HEK293 (cell line): Measurements from ENCODE around the gene C17orf58.

Source experiments
- CTCF ChIA-PET: fragments of 350-600 bp; formaldehyde crosslinking; extraction: SDS; loops from one replicate; lab custom pipeline; 2021; ENCODE audit warnings: antibody characterized with exemption; lab: Yijun Ruan, JAX
- POLR2A ChIA-PET: fragments of 300-600 bp; formaldehyde crosslinking; extraction: SDS; loops from one replicate; lab custom pipeline; 2020; ENCODE audit warnings: antibody characterized with exemption, inconsistent platforms; lab: Yijun Ruan, JAX
- H3K27ac ChIP-seq: fragments of 200-500 bp; sonication (Bioruptor generic); 2 replicates; pipeline ENCODE4 v1.5.1; 2014; ENCODE audit warnings: low read depth, low read length, control low read depth, inconsistent platforms; ENCODE audit errors: extremely low read depth
- H3K36me3 ChIP-seq, 2 experiments: fragments of 200-500 bp in 1 of 2; sonication (Bioruptor generic) in 1 of 2; 1 replicate in 1 of 2; 2 replicates in 1 of 2; pipeline ENCODE4 v1.5.1; 2014 to 2017; ENCODE audit warnings: inconsistent platforms in 2 of 2, low read length in 2 of 2; ENCODE audit not compliant: control insufficient read depth in 2 of 2, insufficient read depth in 1 of 2
- H3K4me1 ChIP-seq: fragments of 200-500 bp; sonication (Bioruptor generic); 2 replicates; pipeline ENCODE4 v1.5.1; 2014; ENCODE audit warnings: mild to moderate bottlenecking, low read length, inconsistent platforms; ENCODE audit not compliant: control insufficient read depth, insufficient read depth
- H3K4me3 ChIP-seq: 2 replicates; pipeline ENCODE4 v1.5.1; 2011; ENCODE audit warnings: low read depth, mild to moderate bottlenecking, control low read depth, low read length, moderate library complexity
- H3K9me3 ChIP-seq: fragments of 200-500 bp; sonication (Bioruptor generic); 2 replicates; pipeline ENCODE4 v1.5.1; 2014; ENCODE audit warnings: low read depth, low read length, inconsistent platforms; ENCODE audit not compliant: control insufficient read depth, insufficient read depth
- EGR2 ChIP-seq: fragments of 450-650 bp; formaldehyde crosslinking; IDR thresholded peaks from 2 replicates; pipeline ENCODE4 v1.5.1; 2016; ENCODE audit warnings: low read depth, missing biosample characterization, missing genetic modification characterization
- FEZF1 ChIP-seq: fragments of 450-650 bp; formaldehyde crosslinking; IDR thresholded peaks from 2 replicates; pipeline ENCODE4 v1.5.1; 2016; ENCODE audit warnings: missing biosample characterization, missing genetic modification characterization
- HOXD13 ChIP-seq: sonication (generic); formaldehyde crosslinking; IDR thresholded peaks from 2 replicates; pipeline ENCODE4 v1.8.0; 2022; ENCODE audit warnings: missing genetic modification reagents, borderline replicate concordance
- IKZF3 ChIP-seq: fragments of 450-650 bp; IDR thresholded peaks from 2 replicates; pipeline ENCODE4 v1.5.0; 2018; ENCODE audit warnings: missing biosample characterization, mild to moderate bottlenecking, missing genetic modification characterization, moderate library complexity
- KLF1 ChIP-seq: fragments of 450-650 bp; formaldehyde crosslinking; IDR thresholded peaks from 2 replicates; pipeline ENCODE4 v1.5.1; 2016; ENCODE audit warnings: missing biosample characterization, missing genetic modification characterization
- KLF16 ChIP-seq: fragments of 450-650 bp; formaldehyde crosslinking; IDR thresholded peaks from 2 replicates; pipeline ENCODE4 v1.5.1; 2017; ENCODE audit warnings: missing biosample characterization, missing genetic modification characterization
- KLF7 ChIP-seq: fragments of 450-650 bp; formaldehyde crosslinking; IDR thresholded peaks from 2 replicates; pipeline ENCODE4 v1.5.1; 2016; ENCODE audit warnings: missing biosample characterization, missing genetic modification characterization, borderline replicate concordance
- KLF8 ChIP-seq: fragments of 450-650 bp; formaldehyde crosslinking; IDR thresholded peaks from 2 replicates; pipeline ENCODE4 v1.5.1; 2016; ENCODE audit warnings: missing biosample characterization, missing genetic modification characterization
- OVOL3 ChIP-seq: fragments of 450-650 bp; formaldehyde crosslinking; IDR thresholded peaks from 2 replicates; pipeline ENCODE4 v1.5.1; 2016; ENCODE audit warnings: missing biosample characterization, missing genetic modification characterization
- PRDM4 ChIP-seq: fragments of 450-650 bp; formaldehyde crosslinking; IDR thresholded peaks from 2 replicates; pipeline ENCODE4 v1.5.1; 2017; ENCODE audit warnings: missing biosample characterization, missing genetic modification characterization
- SP2 ChIP-seq: fragments of 450-650 bp; formaldehyde crosslinking; IDR thresholded peaks from 2 replicates; pipeline ENCODE4 v1.5.1; 2016; ENCODE audit warnings: missing biosample characterization, missing genetic modification characterization
- SP3 ChIP-seq: fragments of 450-650 bp; formaldehyde crosslinking; IDR thresholded peaks from 2 replicates; pipeline ENCODE4 v1.5.1; 2016; ENCODE audit warnings: missing biosample characterization, missing genetic modification characterization
- YY2 ChIP-seq: fragments of 450-650 bp; formaldehyde crosslinking; IDR thresholded peaks from 2 replicates; pipeline ENCODE4 v1.5.1; 2016; ENCODE audit warnings: missing biosample characterization, missing genetic modification characterization
- ZBTB17 ChIP-seq: fragments of 450-650 bp; formaldehyde crosslinking; IDR thresholded peaks from 2 replicates; pipeline ENCODE4 v1.5.1; 2016; ENCODE audit warnings: missing biosample characterization, missing genetic modification characterization
- ZBTB7A ChIP-seq: fragments of 450-650 bp; formaldehyde crosslinking; IDR thresholded peaks from 2 replicates; pipeline ENCODE4 v1.5.1; 2016; ENCODE audit warnings: low read depth, missing biosample characterization, missing genetic modification characterization
- ZNF114 ChIP-seq: fragments of 450-650 bp; formaldehyde crosslinking; IDR thresholded peaks from 2 replicates; pipeline ENCODE4 v1.5.0; 2017; ENCODE audit warnings: missing biosample characterization, missing genetic modification characterization
- ZNF146 ChIP-seq: fragments of 450-650 bp; formaldehyde crosslinking; IDR thresholded peaks from 2 replicates; pipeline ENCODE4 v1.5.1; 2016; ENCODE audit warnings: missing biosample characterization, missing genetic modification characterization
- ZNF211 ChIP-seq: fragments of 450-650 bp; formaldehyde crosslinking; IDR thresholded peaks from 2 replicates; pipeline ENCODE4 v1.5.1; 2016; ENCODE audit warnings: low read depth, missing biosample characterization, missing genetic modification characterization
- ZNF366 ChIP-seq: fragments of 450-650 bp; formaldehyde crosslinking; conservative IDR thresholded peaks from 2 replicates; pipeline ENCODE4 v1.5.1; 2016; ENCODE audit warnings: missing biosample characterization, missing genetic modification characterization
- ZNF391 ChIP-seq: fragments of 450-650 bp; formaldehyde crosslinking; IDR thresholded peaks from 2 replicates; pipeline ENCODE4 v1.5.1; 2016; ENCODE audit warnings: low read depth, missing biosample characterization, missing genetic modification characterization, borderline replicate concordance
- ZNF394 ChIP-seq: fragments of 450-650 bp; formaldehyde crosslinking; IDR thresholded peaks from 2 replicates; pipeline ENCODE4 v1.5.1; 2016; ENCODE audit warnings: missing biosample characterization, missing genetic modification characterization, mild to moderate bottlenecking, moderate library complexity, borderline replicate concordance
- ZNF426 ChIP-seq: fragments of 450-650 bp; formaldehyde crosslinking; IDR thresholded peaks from 2 replicates; pipeline ENCODE4 v1.5.1; 2017; ENCODE audit warnings: missing biosample characterization, missing genetic modification characterization, mild to moderate bottlenecking, inconsistent platforms, moderate library complexity
- ZNF549 ChIP-seq: fragments of 450-650 bp; IDR thresholded peaks from 2 replicates; pipeline ENCODE4 v1.5.1; 2018; ENCODE audit warnings: missing biosample characterization, missing genetic modification characterization, mild to moderate bottlenecking, inconsistent platforms, moderate library complexity
- ZNF558 ChIP-seq: fragments of 450-650 bp; formaldehyde crosslinking; IDR thresholded peaks from 2 replicates; pipeline ENCODE4 v1.5.1; 2016; ENCODE audit warnings: missing biosample characterization, missing genetic modification characterization
- ZNF639 ChIP-seq: fragments of 450-650 bp; formaldehyde crosslinking; IDR thresholded peaks from 2 replicates; pipeline ENCODE4 v1.5.1; 2016; ENCODE audit warnings: missing biosample characterization, missing genetic modification characterization
- ZNF645 ChIP-seq: fragments of 450-650 bp; formaldehyde crosslinking; IDR thresholded peaks from 2 replicates; pipeline ENCODE4; 2016; ENCODE audit warnings: missing biosample characterization, missing genetic modification characterization
- ZNF660 ChIP-seq: fragments of 450-650 bp; IDR thresholded peaks from 2 replicates; pipeline ENCODE4 v1.5.1; 2018; ENCODE audit warnings: missing biosample characterization, mild to moderate bottlenecking, missing genetic modification characterization
- ZNF677 ChIP-seq: fragments of 450-650 bp; IDR thresholded peaks from 2 replicates; pipeline ENCODE4 v1.5.0; 2018; ENCODE audit warnings: missing biosample characterization, mild to moderate bottlenecking, missing genetic modification characterization, moderate library complexity
- ZNF837 ChIP-seq: fragments of 450-650 bp; formaldehyde crosslinking; IDR thresholded peaks from 2 replicates; pipeline ENCODE4 v1.5.1; 2016; ENCODE audit warnings: missing biosample characterization, missing genetic modification characterization
- ZSCAN18 ChIP-seq: fragments of 450-650 bp; formaldehyde crosslinking; IDR thresholded peaks from 2 replicates; pipeline ENCODE4 v1.5.1; 2016; ENCODE audit warnings: missing biosample characterization, missing genetic modification characterization

C17orf58 gene

GRCh38 chr17:68019675-68020408 lies 23.6 kb upstream of the C17orf58 start:
- ChIA-PET POLR2A (interaction anchor here (0.6 to 2.2 kb wide), 17 partner anchors 9 to 437 kb away, joined by 3 to 40 read pairs (median 4); partner anchors contain the start of genes AMZ2, C17orf58, KPNA2 and WIPI1), CTCF (interaction anchor here (0.6 to 1.8 kb wide), 11 partner anchors 9 to 1155 kb away, joined by 3 to 15 read pairs (median 4); partner anchors contain the start of gene C17orf58)
- Histone ChIP-seq H3K4me1 (no peaks in the 10 kb centered on the region; the same call in 1 of the 2 replicates), H3K9me3 (no peaks in the 10 kb centered on the region), H3K4me3 (peak overlapping the region; percentile 47), H3K27ac (peak overlapping the region; percentile 80), H3K36me3 (no peaks in the 10 kb centered on the region)
- TF ChIP-seq ZNF645 (tag by site-specific recombination) (0 out of 2 replicates have a peak, but pooled peaks have one; percentile 32), ZNF426 (tag by site-specific recombination) (no peak), IKZF3 (tag by site-specific recombination) (peak; percentile 70), ZNF660 (tag by site-specific recombination) (peak; percentile 96), YY2 (tag by site-specific recombination) (peak; percentile 69; the same call in 1 of the 2 replicates), KLF1 (tag by site-specific recombination) (peak; percentile 64; the same call in 1 of the 2 replicates), KLF16 (tag by site-specific recombination) (peak; percentile 99), OVOL3 (tag by site-specific recombination) (peak; percentile 26; the same call in 1 of the 2 replicates), ZNF677 (tag by site-specific recombination) (no peak), ZNF549 (tag by site-specific recombination) (peak; percentile 94), ZNF837 (tag by site-specific recombination) (no peak), ZNF394 (tag by site-specific recombination) (peak; percentile 88), ZNF391 (tag by site-specific recombination) (peak; percentile 99), ZNF366 (tag by site-specific recombination) (peak; percentile 96), ZNF211 (tag by site-specific recombination) (no peak), ZNF146 (tag by site-specific recombination) (0 out of 2 replicates have a peak, but pooled peaks have one; percentile 36), SP3 (peak; percentile 85), KLF7 (tag by site-specific recombination) (peak; percentile 92; the same call in 1 of the 2 replicates), ZBTB7A (tag by site-specific recombination) (peak; percentile 62; the same call in 1 of the 2 replicates), SP2 (tag by site-specific recombination) (peak; percentile 67), ZNF639 (peak; percentile 97), ZNF114 (tag by site-specific recombination) (no peak), EGR2 (tag by site-specific recombination) (peak; percentile 98), PRDM4 (tag by site-specific recombination) (peak; percentile 74), ZNF558 (tag by site-specific recombination) (peak; percentile 93), HOXD13 (peak; percentile 70), KLF8 (tag by site-specific recombination) (peak; percentile 93), FEZF1 (tag by site-specific recombination) (0 out of 2 replicates have a peak, but pooled peaks have one; percentile 37), ZSCAN18 (tag by site-specific recombination) (peak; percentile 95), ZBTB17 (tag by site-specific recombination) (peak; percentile 95)
